ENCODE measurements around the gene KRT7.

KRT7 gene

GRCh38 chr12:52204931-52205505 lies 28.0 kb upstream of the KRT7 start:
- DNase-seq (ENCODE audit: low read depth) = no peak
- TF ChIP-seq, protein P1, sequence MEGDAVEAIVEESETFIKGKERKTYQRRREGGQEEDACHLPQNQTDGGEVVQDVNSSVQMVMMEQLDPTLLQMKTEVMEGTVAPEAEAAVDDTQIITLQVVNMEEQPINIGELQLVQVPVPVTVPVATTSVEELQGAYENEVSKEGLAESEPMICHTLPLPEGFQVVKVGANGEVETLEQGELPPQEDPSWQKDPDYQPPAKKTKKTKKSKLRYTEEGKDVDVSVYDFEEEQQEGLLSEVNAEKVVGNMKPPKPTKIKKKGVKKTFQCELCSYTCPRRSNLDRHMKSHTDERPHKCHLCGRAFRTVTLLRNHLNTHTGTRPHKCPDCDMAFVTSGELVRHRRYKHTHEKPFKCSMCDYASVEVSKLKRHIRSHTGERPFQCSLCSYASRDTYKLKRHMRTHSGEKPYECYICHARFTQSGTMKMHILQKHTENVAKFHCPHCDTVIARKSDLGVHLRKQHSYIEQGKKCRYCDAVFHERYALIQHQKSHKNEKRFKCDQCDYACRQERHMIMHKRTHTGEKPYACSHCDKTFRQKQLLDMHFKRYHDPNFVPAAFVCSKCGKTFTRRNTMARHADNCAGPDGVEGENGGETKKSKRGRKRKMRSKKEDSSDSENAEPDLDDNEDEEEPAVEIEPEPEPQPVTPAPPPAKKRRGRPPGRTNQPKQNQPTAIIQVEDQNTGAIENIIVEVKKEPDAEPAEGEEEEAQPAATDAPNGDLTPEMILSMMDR (conservative IDR thresholded peaks at IDR 0.05; ENCODE audit: low read length) = no peak

DNA sequence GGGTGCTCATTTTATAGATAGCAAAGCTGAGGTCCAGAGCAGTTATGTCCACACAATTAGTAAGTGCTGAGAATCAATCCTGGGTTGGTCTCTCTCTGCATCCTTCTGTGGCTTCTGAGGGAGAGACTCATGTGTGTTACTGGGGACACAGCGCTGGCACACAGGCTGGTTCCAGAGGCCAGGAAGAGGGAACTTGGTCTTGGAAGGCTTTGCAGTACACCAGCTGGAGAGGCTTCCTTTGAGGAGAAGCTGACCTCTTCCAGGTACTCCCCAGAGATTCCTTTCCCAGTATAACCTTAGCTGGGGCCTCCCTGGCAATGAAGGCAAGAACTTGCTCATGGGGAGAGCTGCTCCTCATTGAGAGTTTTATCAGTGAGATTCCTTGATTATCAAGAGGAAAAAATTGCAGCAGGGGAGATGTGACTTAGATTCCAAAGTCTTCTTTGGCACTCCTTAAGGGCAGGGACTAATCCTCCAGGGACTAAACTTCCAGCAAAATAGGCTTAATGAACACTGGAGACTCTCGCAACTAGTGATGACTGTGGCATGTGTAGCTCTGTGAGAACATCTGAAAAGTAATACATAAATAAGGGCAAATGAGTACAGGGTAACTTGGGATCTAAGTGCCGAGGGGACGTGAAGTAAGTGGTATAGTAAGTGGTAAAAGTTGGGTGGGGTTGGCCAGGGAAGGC lies 27.3 kb upstream of the KRT7 start:
- H3K4me3 ChIP-seq (ENCODE audit: low read length) = no peak overlapping the region
- TF ChIP-seq, protein P1 (conservative IDR thresholded peaks at IDR 0.05; ENCODE audit: low read length) = no peak
- no peak for DNase-seq (ENCODE audit: low read depth)

More at GRCh38 chr12:52204931-52205505, 28.0 kb upstream of the KRT7 start:
- H3K4me3 ChIP-seq (ENCODE audit: low read length) = no peak overlapping the region

DNA sequence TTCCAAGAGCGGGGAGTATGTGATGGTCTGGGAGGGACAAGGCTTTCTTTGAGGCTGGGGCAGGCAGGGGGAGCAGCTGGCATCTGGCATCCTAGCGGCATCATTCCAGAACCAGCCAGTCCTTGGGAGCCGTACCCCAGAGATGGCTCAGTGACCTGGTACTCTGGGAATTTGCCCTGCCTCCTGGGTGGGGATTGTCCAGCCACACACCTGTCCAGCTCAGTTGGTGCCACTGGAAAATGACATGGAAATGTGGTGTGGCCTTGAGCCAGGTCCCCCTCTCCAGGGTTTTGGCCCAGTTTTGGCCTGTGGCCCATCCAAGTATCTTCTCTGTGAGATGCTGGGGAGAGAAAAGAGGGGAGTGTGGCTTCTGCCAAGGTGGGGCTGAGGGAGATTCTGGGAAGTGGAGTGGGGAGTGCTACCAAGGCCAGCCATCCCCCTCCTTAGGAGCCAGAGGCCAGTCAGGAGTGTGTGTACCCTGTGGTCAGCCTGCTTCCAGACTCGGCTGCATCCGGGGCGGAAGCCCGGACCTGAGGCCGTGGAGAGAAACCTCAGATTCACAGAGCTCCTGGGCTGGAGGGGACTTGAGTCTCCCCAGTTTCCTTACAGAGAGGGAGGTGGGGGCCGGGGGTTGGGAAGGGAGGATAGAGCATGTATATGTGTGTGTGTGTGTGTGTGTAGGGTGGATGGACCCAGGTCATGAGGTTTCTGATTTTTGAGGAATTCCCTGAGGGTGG lies 26.6 kb upstream of the KRT7 start:
- no peak for DNase-seq (ENCODE audit: low read depth)
- TF ChIP-seq, protein P1 (conservative IDR thresholded peaks at IDR 0.05; ENCODE audit: low read length) = no peak
- no peak overlapping the region for H3K4me3 ChIP-seq (ENCODE audit: low read length)

DNA sequence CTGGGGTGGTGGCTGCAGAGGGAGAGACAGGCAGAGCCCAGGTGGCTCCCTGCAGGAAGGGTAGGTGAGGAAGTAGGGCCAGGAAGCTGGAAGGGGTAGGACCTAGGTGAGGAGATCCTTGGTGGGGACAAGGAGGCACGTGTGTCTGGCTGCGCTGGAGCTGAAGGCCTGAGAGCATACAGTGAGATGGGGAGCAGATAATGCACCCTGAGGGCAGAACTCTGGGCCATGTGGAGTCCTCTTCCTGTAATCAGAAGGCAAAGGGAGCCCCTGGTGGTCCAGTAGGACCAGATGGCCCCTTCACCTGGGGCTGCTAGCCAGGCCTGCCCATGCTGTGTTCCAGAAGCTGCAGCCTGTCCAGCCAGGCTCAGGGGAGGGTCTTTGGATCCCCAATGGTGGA lies 25.9 kb upstream of the KRT7 start:
- DNase-seq (ENCODE audit: low read depth) = no peak
- H3K4me3 ChIP-seq (ENCODE audit: low read length) = no peak overlapping the region
- TF ChIP-seq, protein P1 (conservative IDR thresholded peaks at IDR 0.05; ENCODE audit: low read length) = no peak

DNA sequence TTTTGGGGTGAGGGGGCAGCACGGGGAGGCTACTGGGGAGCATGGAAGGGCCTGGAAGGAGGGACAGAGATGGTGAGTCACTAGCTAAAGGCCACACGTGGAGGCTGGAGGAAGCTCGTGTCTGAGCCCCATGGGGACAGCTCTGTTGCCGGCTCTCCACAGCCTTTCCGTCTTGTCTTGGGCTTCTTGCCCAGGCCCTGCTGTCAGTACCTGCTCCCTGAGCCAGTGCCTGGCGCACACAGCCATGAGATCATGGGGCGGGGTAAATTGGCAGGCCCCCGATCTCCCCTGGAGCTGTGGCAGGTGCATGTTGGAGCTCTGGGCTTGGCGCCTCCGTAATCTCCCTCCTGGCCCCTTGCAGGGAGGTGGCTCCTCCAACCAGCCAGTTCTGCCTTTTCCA lies 25.1 kb upstream of the KRT7 start:
- peak; percentile 61 for DNase-seq (ENCODE audit: low read depth)
- TF ChIP-seq, protein P1 (conservative IDR thresholded peaks at IDR 0.05; ENCODE audit: low read length) = no peak
- H3K4me3 ChIP-seq (ENCODE audit: low read length) = no peak overlapping the region

DNA sequence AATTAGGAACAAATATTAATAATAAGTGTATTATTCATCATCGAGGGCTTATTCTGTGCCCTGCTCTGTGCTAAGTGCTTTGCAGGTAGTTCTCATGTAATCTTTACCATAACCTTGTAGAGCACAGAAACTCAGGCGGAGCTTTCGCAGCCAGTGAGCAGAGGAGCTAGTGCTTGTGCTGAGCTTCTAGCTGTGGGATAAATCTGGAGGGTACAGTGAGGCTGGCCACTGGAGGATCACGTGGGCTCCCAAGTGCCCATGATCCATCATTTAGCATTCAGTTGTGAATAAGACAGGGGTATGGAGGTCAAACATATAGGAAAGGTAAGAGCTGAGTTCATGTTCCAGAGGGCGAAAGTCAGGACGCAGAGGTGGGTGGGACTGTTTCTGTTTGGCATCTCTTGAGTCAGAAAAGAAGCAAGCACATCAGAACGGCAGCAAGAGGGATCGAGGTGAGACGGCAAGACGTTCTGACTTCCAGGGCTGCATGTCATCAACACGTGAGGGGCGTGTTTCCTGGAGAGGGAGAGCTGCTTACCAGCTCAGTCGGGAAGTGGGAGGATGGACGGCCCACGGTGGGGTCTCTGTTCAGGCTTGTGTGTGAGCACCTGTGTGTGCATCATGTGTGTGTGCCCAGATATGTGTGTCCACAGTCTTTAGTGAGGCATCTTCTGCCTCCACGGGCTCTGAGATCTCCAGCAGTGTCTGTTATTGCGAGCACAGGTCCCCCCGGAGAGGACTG lies 24.4 kb upstream of the KRT7 start:
- no peak for DNase-seq (ENCODE audit: low read depth)
- no peak overlapping the region for H3K4me3 ChIP-seq (ENCODE audit: low read length)
- TF ChIP-seq, protein P1 (conservative IDR thresholded peaks at IDR 0.05; ENCODE audit: low read length) = no peak
